Uterus (tissue), 2 donors: ENCODE measurements around the gene PEAR1.

Experiments
- CTCF ChIP-seq, 4 experiments: fragments of 200-600 bp in 2 of 4; fragments of 450-650 bp in 2 of 4; sonication (generic) in 2 of 4; IDR thresholded peaks; one replicate each; pipeline ENCODE4 v1.5.1; 2016 to 2019; ENCODE audit warnings: antibody characterized with exemption in 4 of 4, mild to moderate bottlenecking in 2 of 4, moderate library complexity in 1 of 4
- POLR2A ChIP-seq, 2 donors: fragments of 450-650 bp; IDR thresholded peaks; one replicate each; pipeline ENCODE4 v1.6.1; 2016; ENCODE audit warnings: antibody characterized with exemption in 2 of 2, mild to moderate bottlenecking in 1 of 2, moderate library complexity in 1 of 2

- TF ChIP-seq POLR2A (IDR thresholded peaks at IDR 0.05) = no peak
- no peak for TF ChIP-seq CTCF (IDR thresholded peaks at IDR 0.05)
Measured at GRCh38 chr1:156942176-156942575, 48.7 kb downstream of the PEAR1 start.
